ENCODE data around the gene ISLR. TPM values are rescaled to one million over a fixed set of nuclear protein-coding genes. Genes with fewer than 3 reads are reported as not detected.

The ISLR gene
- total and polyA plus RNA-seq, 2 of the 8 experiments (the other 6 are each of a cell fraction or from before 2014, with no cell fraction given) = 0.29 to 0.35 TPM

GRCh38 chr15:74168711-74169126, 4.8 kb upstream of the ISLR start:
- ChIA-PET POLR2A (ENCODE audit: partially characterized antibody) (interaction anchor here (1.1 to 1.4 kb wide), 2 partner anchors 13 to 131 kb away, joined by 3 to 4 read pairs; no protein-coding TSS in a partner anchor), CTCF (ENCODE audit: partially characterized antibody) (interaction anchor here (1.0 to 2.0 kb wide), 5 partner anchors 9 to 153 kb away, joined by 3 to 7 read pairs (median 4); no protein-coding TSS in a partner anchor)

More at GRCh38 chr15:74168711-74169126, 4.8 kb upstream of the ISLR start:
- Histone ChIP-seq H2BK15ac (ENCODE audit: low read length) (no peak overlapping the region), H3K23ac (ENCODE audit: insufficient read length) (no peak overlapping the region), H4K91ac (replicated peaks; ENCODE audit: insufficient read length, low read length) (no peak overlapping the region), H3K27ac (ENCODE audit: low read depth, low read length) (no peak overlapping the region), H3K79me2 (ENCODE audit: control insufficient read depth in 1 of 2, insufficient read depth in 2 of 2, low read length in 2 of 2) (no peaks in the 10 kb centered on the region), H3K14ac (ENCODE audit: insufficient read length) (no peak overlapping the region), H2BK12ac (ENCODE audit: low read depth, low read length) (no peak overlapping the region), H2BK20ac (ENCODE audit: low read length) (no peak overlapping the region), H2AFZ (ENCODE audit: low read length) (no peak overlapping the region), H3K79me1 (ENCODE audit: low read depth, low read length) (no peaks in the 10 kb centered on the region), H3K18ac (ENCODE audit: extremely low read depth, low read length) (no peak overlapping the region), H4K20me1 (replicated peaks in 1 of 2; ENCODE audit: control insufficient read depth in 1 of 2, insufficient read depth in 2 of 2, low read length in 2 of 2) (no peaks in the 10 kb centered on the region), H3K27me3 (replicated peaks in 1 of 4; ENCODE audit: control insufficient read depth in 3 of 4, extremely low read depth in 1 of 4, insufficient read depth in 3 of 4, low read length in 3 of 4) (no peaks in the 10 kb centered on the region; a peak in 2 of 7 replicates), H3K56ac (replicated peaks; ENCODE audit: insufficient read length, low read depth, low read length) (no peak overlapping the region), H3K4ac (replicated peaks; ENCODE audit: insufficient read length, low read depth, low read length) (no peak overlapping the region), H3K4me2 (ENCODE audit: insufficient read depth in 1 of 2, low read depth in 2 of 2, low read length in 2 of 2) (no peak overlapping the region), H2AK5ac (ENCODE audit: low read depth, low read length) (no peak overlapping the region), H3K9ac (replicated peaks in 1 of 4; ENCODE audit: extremely low read depth in 1 of 4, low read depth in 3 of 4, low read length in 3 of 4) (no peak overlapping the region), H2BK120ac (replicated peaks; ENCODE audit: low read depth, low read length) (no peak overlapping the region), H4K8ac (ENCODE audit: extremely low read depth, insufficient read depth, low read length) (no peak overlapping the region), H3K4me1 (replicated peaks in 1 of 4; ENCODE audit: control insufficient read depth in 3 of 4, insufficient read depth in 4 of 4, low read length in 3 of 4) (peaks cover 0 to 10% (median 8%) of the 10 kb centered on the region in 4 experiments; a peak in 5 of 7 replicates), H2BK5ac (ENCODE audit: low read depth, low read length) (no peak overlapping the region), H4K5ac (ENCODE audit: insufficient read length, low read depth, low read length) (no peak overlapping the region), H3K9me3 (ENCODE audit: insufficient read depth in 2 of 2, low read depth in 1 of 2, low read length in 1 of 2) (no peaks in the 10 kb centered on the region), H3K36me3 (ENCODE audit: control insufficient read depth in 2 of 4, insufficient read depth in 4 of 4, low read length in 3 of 4) (no peaks in the 10 kb centered on the region), H3K23me2 (ENCODE audit: low read depth, low read length) (peaks cover 2% of the 10 kb centered on the region; the same call in 1 of the 2 replicates), H3K4me3 (ENCODE audit: extremely low read depth in 1 of 4, insufficient read depth in 2 of 4, low read depth in 3 of 4, low read length in 4 of 4) (no peak overlapping the region)
- WGBS, 2 experiments (ENCODE audit: extremely low coverage in 1 of 2, insufficient coverage in 1 of 2, insufficient read length in 1 of 2, insufficient replicate concordance in 2 of 2, low coverage in 1 of 2, low lambda C conversion rate in 2 of 2, missing lambda C conversion rate in 1 of 2) = 81% methylated on average over 3 of the region's 3 CpGs; no CpG with 5 or more reads in 1 of the 2 experiments
- DNase-seq (ENCODE audit: low read depth in 1 of 2, low spot score in 2 of 2) (no peak), FAIRE-seq (no peak)
- TF ChIP-seq POLR2AphosphoS5 (IDR thresholded peaks at IDR 0.05; ENCODE audit: low read depth, low read length) (no peak), BCL11A (IDR thresholded peaks at IDR 0.05; ENCODE audit: low read depth in 2 of 2, low read length in 2 of 2) (no peak), E2F6 (IDR thresholded peaks at IDR 0.05) (no peak), ZNF274 (IDR thresholded peaks at IDR 0.05; ENCODE audit: borderline replicate concordance, extremely low read depth, low read length) (no peak), RFX5 (IDR thresholded peaks at IDR 0.05; ENCODE audit: borderline replicate concordance, low read depth, low read length) (no peak), TAF7 (optimal IDR thresholded peaks at IDR 0.05; ENCODE audit: borderline replicate concordance, low read depth, low read length) (no peak), SAP30 (IDR thresholded peaks at IDR 0.05; ENCODE audit: insufficient read depth, insufficient replicate concordance, low read length) (no peak), JUND (IDR thresholded peaks at IDR 0.05; ENCODE audit: low read length) (no peak), POU5F1 (IDR thresholded peaks at IDR 0.05; ENCODE audit: low read depth, low read length) (no peak)

Measured in H1 (cell line).